ENCODE data around the gene BOLA3.

The BOLA3 gene

DNA sequence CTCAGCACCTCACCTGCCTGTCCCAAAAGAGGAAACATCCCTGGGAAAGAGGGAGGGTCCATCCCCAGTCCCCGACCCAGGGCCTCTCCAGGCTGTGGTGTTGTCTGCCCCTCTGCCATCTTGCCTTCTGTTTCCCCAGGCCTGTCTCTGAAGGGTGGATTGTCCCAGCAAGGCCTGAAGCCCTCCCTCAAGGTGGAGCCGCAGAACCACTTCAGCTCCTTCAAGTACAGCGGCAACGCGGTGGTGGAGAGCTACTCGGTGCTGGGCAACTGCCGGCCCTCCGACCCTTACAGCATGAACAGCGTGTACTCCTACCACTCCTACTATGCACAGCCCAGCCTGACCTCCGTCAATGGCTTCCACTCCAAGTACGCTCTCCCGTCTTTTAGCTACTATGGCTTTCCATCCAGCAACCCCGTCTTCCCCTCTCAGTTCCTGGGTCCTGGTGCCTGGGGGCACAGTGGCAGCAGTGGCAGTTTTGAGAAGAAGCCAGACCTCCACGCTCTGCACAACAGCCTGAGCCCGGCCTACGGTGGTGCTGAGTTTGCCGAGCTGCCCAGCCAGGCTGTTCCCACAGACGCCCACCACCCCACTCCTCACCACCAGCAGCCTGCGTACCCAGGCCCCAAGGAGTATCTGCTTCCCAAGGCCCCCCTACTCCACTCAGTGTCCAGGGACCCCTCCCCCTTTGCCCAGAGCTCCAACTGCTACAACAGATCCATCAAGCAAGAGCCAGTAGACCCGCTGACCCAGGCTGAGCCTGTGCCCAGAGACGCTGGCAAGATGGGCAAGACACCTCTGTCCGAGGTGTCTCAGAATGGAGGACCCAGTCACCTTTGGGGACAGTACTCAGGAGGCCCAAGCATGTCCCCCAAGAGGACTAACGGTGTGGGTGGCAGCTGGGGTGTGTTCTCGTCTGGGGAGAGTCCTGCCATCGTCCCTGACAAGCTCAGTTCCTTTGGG is 47.2 kb downstream of the BOLA3 start:
- peaks cover 49% of the 10 kb centered on the region for H3K36me3 ChIP-seq (ENCODE audit: insufficient read depth, low read length)
- H3K9ac ChIP-seq (ENCODE audit: low read depth, low read length) = no peak overlapping the region
- 93% methylated on average over 25 of the region's 25 CpGs for WGBS
- no peak overlapping the region for H3K27ac ChIP-seq (ENCODE audit: low read depth, low read length)
- H3K4me3 ChIP-seq (ENCODE audit: low read length) = no peak overlapping the region
- H3K27me3 ChIP-seq (ENCODE audit: insufficient read depth, low read length) = no peaks in the 10 kb centered on the region
- H3K9me3 ChIP-seq (ENCODE audit: insufficient read depth, low read depth, low read length) = no peaks in the 10 kb centered on the region
- H3K4me1 ChIP-seq (ENCODE audit: insufficient read depth, low read length) = no peaks in the 10 kb centered on the region

GRCh38 chr2:74099835-74100234 is 47.9 kb downstream of the BOLA3 start:
- 94% methylated on average over 7 of the region's 7 CpGs for WGBS

DNA sequence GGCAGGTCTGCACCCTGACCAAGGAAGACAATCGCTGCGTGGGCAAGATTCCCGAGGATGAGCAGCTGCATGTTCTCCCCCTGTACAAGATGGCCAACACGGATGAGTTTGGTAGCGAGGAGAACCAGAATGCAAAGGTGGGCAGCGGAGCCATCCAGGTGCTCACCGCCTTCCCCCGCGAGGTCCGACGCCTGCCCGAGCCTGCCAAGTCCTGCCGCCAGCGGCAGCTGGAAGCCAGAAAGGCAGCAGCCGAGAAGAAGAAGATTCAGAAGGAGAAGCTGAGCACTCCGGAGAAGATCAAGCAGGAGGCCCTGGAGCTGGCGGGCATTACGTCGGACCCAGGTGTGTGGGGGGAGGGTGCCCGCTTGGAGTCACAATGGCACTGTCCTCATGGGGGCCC is 48.4 kb downstream of the BOLA3 start:
- no peak overlapping the region for H3K9ac ChIP-seq (ENCODE audit: low read depth, low read length)
- no peaks in the 10 kb centered on the region for H3K27me3 ChIP-seq (ENCODE audit: insufficient read depth, low read length)
- peaks cover 49% of the 10 kb centered on the region for H3K36me3 ChIP-seq (ENCODE audit: insufficient read depth, low read length)
- H3K27ac ChIP-seq (ENCODE audit: low read depth, low read length) = no peak overlapping the region
- WGBS = 97% methylated on average over 20 of the region's 20 CpGs
- H3K9me3 ChIP-seq (ENCODE audit: insufficient read depth, low read depth, low read length) = no peaks in the 10 kb centered on the region
- H3K4me3 ChIP-seq (ENCODE audit: low read length) = no peak overlapping the region
- H3K4me1 ChIP-seq (ENCODE audit: insufficient read depth, low read length) = no peaks in the 10 kb centered on the region

More at GRCh38 chr2:74099835-74100234, 47.9 kb downstream of the BOLA3 start:
- peaks cover 52% of the 10 kb centered on the region for H3K36me3 ChIP-seq (ENCODE audit: insufficient read depth, low read length)
- no peaks in the 10 kb centered on the region for H3K9me3 ChIP-seq (ENCODE audit: insufficient read depth, low read depth, low read length)
- H3K4me1 ChIP-seq (ENCODE audit: insufficient read depth, low read length) = no peaks in the 10 kb centered on the region
- no peak overlapping the region for H3K4me3 ChIP-seq (ENCODE audit: low read length)
- no peak overlapping the region for H3K9ac ChIP-seq (ENCODE audit: low read depth, low read length)
- H3K27me3 ChIP-seq (ENCODE audit: insufficient read depth, low read length) = no peaks in the 10 kb centered on the region
- no peak overlapping the region for H3K27ac ChIP-seq (ENCODE audit: low read depth, low read length)

DNA sequence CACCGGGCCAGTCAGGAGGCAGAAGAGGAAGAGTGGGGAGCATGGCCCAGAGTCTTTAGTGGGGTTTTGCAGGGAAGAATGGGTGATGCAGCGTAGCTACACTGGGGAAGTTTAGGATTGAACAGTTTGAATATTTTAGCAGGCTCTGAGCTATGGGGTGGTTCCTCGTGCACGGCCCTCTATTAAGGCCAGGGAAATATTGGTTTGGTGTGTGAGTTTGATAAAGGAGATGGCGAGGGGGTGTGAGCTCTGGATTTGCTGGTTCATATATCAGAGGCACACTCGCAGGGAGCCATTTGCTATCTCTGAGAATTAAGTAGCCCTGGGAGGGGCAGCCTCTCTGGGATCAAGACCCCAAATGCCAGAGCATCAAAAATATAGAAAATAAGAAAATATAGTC is 50.1 kb downstream of the BOLA3 start:
- WGBS = 94% methylated on average over 6 of the region's 6 CpGs
- no peak overlapping the region for H3K9ac ChIP-seq (ENCODE audit: low read depth, low read length)
- H3K4me1 ChIP-seq (ENCODE audit: insufficient read depth, low read length) = no peaks in the 10 kb centered on the region
- H3K36me3 ChIP-seq (ENCODE audit: insufficient read depth, low read length) = peaks cover 53% of the 10 kb centered on the region
- H3K9me3 ChIP-seq (ENCODE audit: insufficient read depth, low read depth, low read length) = no peaks in the 10 kb centered on the region
- H3K4me3 ChIP-seq (ENCODE audit: low read length) = no peak overlapping the region
- H3K27me3 ChIP-seq (ENCODE audit: insufficient read depth, low read length) = no peaks in the 10 kb centered on the region
- no peak overlapping the region for H3K27ac ChIP-seq (ENCODE audit: low read depth, low read length)

- Histone ChIP-seq H3K4me1 (ENCODE audit: insufficient read depth, low read length) (no peaks in the 10 kb centered on the region), H3K36me3 (ENCODE audit: insufficient read depth, low read length) (peaks cover 55% of the 10 kb centered on the region), H3K9me3 (ENCODE audit: insufficient read depth, low read depth, low read length) (no peaks in the 10 kb centered on the region), H3K9ac (ENCODE audit: low read depth, low read length) (no peak overlapping the region), H3K4me3 (ENCODE audit: low read length) (no peak overlapping the region), H3K27ac (ENCODE audit: low read depth, low read length) (no peak overlapping the region), H3K27me3 (ENCODE audit: insufficient read depth, low read length) (no peaks in the 10 kb centered on the region)
- WGBS = 91% methylated on average over 2 of the region's 2 CpGs
Measured at GRCh38 chr2:74096052-74096451, 51.7 kb downstream of the BOLA3 start.

DNA sequence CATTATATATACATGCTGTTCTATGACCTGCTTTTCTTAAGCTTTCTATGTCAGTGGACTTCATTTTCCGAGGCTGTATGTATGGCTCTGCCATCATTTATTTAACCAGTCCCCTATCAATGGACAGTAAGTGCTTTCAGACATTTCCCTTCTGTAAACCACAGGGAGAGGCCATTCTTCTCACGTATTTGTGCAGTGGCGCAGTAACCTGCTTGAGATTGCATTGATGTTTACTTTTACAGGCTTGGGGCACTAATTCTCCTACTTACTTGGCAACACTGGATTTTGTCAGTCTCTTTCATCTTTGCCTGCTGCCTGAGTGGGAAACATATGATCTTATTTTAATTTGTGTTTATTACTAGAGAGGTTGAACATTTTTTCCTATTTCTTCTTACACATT is 52.1 kb downstream of the BOLA3 start:
- Histone ChIP-seq H3K27me3 (ENCODE audit: insufficient read depth, low read length) (no peaks in the 10 kb centered on the region), H3K9me3 (ENCODE audit: insufficient read depth, low read depth, low read length) (no peaks in the 10 kb centered on the region), H3K27ac (ENCODE audit: low read depth, low read length) (no peak overlapping the region), H3K4me1 (ENCODE audit: insufficient read depth, low read length) (no peaks in the 10 kb centered on the region), H3K4me3 (ENCODE audit: low read length) (no peak overlapping the region), H3K36me3 (ENCODE audit: insufficient read depth, low read length) (peaks cover 55% of the 10 kb centered on the region), H3K9ac (ENCODE audit: low read depth, low read length) (no peak overlapping the region)
- WGBS = 91% methylated on average over 3 of the region's 3 CpGs

- no peak overlapping the region for H3K4me3 ChIP-seq (ENCODE audit: low read length)
- WGBS = 77% methylated on average over 7 of the region's 7 CpGs
- peaks cover 51% of the 10 kb centered on the region for H3K36me3 ChIP-seq (ENCODE audit: insufficient read depth, low read length)
- H3K9me3 ChIP-seq (ENCODE audit: insufficient read depth, low read depth, low read length) = no peaks in the 10 kb centered on the region
- no peaks in the 10 kb centered on the region for H3K27me3 ChIP-seq (ENCODE audit: insufficient read depth, low read length)
- no peak overlapping the region for H3K9ac ChIP-seq (ENCODE audit: low read depth, low read length)
- H3K4me1 ChIP-seq (ENCODE audit: insufficient read depth, low read length) = no peaks in the 10 kb centered on the region
- H3K27ac ChIP-seq (ENCODE audit: low read depth, low read length) = no peak overlapping the region
Measured at GRCh38 chr2:74094291-74094690, 53.4 kb downstream of the BOLA3 start.

GRCh38 chr2:74093840-74094239 is 53.9 kb downstream of the BOLA3 start:
- WGBS = 84% methylated on average over 6 of the region's 6 CpGs
- H3K27me3 ChIP-seq (ENCODE audit: insufficient read depth, low read length) = no peaks in the 10 kb centered on the region
- no peak overlapping the region for H3K27ac ChIP-seq (ENCODE audit: low read depth, low read length)
- H3K9ac ChIP-seq (ENCODE audit: low read depth, low read length) = no peak overlapping the region
- no peak overlapping the region for H3K4me3 ChIP-seq (ENCODE audit: low read length)
- H3K4me1 ChIP-seq (ENCODE audit: insufficient read depth, low read length) = no peaks in the 10 kb centered on the region
- peaks cover 46% of the 10 kb centered on the region for H3K36me3 ChIP-seq (ENCODE audit: insufficient read depth, low read length)
- H3K9me3 ChIP-seq (ENCODE audit: insufficient read depth, low read depth, low read length) = no peaks in the 10 kb centered on the region

GRCh38 chr2:74093426-74093825 is 54.3 kb downstream of the BOLA3 start:
- WGBS = 94% methylated on average over 13 of the region's 13 CpGs
- Histone ChIP-seq H3K4me3 (ENCODE audit: low read length) (no peak overlapping the region), H3K27me3 (ENCODE audit: insufficient read depth, low read length) (no peaks in the 10 kb centered on the region), H3K4me1 (ENCODE audit: insufficient read depth, low read length) (no peaks in the 10 kb centered on the region), H3K36me3 (ENCODE audit: insufficient read depth, low read length) (peaks cover 44% of the 10 kb centered on the region), H3K27ac (ENCODE audit: low read depth, low read length) (no peak overlapping the region), H3K9ac (ENCODE audit: low read depth, low read length) (no peak overlapping the region), H3K9me3 (ENCODE audit: insufficient read depth, low read depth, low read length) (no peaks in the 10 kb centered on the region)

GRCh38 chr2:74092275-74092674 is 55.4 kb downstream of the BOLA3 start:
- no peak overlapping the region for H3K9ac ChIP-seq (ENCODE audit: low read depth, low read length)
- H3K4me1 ChIP-seq (ENCODE audit: insufficient read depth, low read length) = no peaks in the 10 kb centered on the region
- H3K27me3 ChIP-seq (ENCODE audit: insufficient read depth, low read length) = no peaks in the 10 kb centered on the region
- no peak overlapping the region for H3K4me3 ChIP-seq (ENCODE audit: low read length)
- no peaks in the 10 kb centered on the region for H3K9me3 ChIP-seq (ENCODE audit: insufficient read depth, low read depth, low read length)
- H3K36me3 ChIP-seq (ENCODE audit: insufficient read depth, low read length) = peaks cover 54% of the 10 kb centered on the region
- no peak overlapping the region for H3K27ac ChIP-seq (ENCODE audit: low read depth, low read length)
- 96% methylated on average over 7 of the region's 7 CpGs for WGBS

GRCh38 chr2:74091391-74091790 is 56.3 kb downstream of the BOLA3 start:
- Histone ChIP-seq H3K27ac (ENCODE audit: low read depth, low read length) (no peak overlapping the region), H3K4me3 (ENCODE audit: low read length) (no peak overlapping the region), H3K9me3 (ENCODE audit: insufficient read depth, low read depth, low read length) (no peaks in the 10 kb centered on the region), H3K27me3 (ENCODE audit: insufficient read depth, low read length) (no peaks in the 10 kb centered on the region), H3K4me1 (ENCODE audit: insufficient read depth, low read length) (no peaks in the 10 kb centered on the region), H3K36me3 (ENCODE audit: insufficient read depth, low read length) (peaks cover 60% of the 10 kb centered on the region), H3K9ac (ENCODE audit: low read depth, low read length) (no peak overlapping the region)
- WGBS = 91% methylated on average over 3 of the region's 3 CpGs

Data from HUES64 (cell line).